HG02884 (cell line): Measurements from ENCODE around the gene TIGD7.
A peak's percentile ranks its signal among the peaks of the same experiment; 100 is the strongest.

ENCODE experiments used
- ATAC-seq: cut with Tn5 transposase; IDR thresholded peaks from one replicate; pipeline ENCODE4 v1.9.1; 2021; ENCODE audit warnings: mild to moderate bottlenecking, moderate library complexity; ENCODE audit not compliant: unreplicated experiment

TIGD7 gene, protein sequence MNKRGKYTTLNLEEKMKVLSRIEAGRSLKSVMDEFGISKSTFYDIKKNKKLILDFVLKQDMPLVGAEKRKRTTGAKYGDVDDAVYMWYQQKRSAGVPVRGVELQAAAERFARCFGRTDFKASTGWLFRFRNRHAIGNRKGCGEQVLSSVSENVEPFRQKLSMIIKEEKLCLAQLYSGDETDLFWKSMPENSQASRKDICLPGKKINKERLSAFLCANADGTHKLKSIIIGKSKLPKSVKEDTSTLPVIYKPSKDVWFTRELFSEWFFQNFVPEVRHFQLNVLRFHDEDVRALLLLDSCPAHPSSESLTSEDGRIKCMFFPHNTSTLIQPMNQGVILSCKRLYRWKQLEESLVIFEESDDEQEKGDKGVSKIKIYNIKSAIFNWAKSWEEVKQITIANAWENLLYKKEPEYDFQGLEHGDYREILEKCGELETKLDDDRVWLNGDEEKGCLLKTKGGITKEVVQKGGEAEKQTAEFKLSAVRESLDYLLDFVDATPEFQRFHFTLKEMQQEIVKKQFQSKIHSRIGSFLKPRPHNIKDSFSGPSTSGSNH

DNA sequence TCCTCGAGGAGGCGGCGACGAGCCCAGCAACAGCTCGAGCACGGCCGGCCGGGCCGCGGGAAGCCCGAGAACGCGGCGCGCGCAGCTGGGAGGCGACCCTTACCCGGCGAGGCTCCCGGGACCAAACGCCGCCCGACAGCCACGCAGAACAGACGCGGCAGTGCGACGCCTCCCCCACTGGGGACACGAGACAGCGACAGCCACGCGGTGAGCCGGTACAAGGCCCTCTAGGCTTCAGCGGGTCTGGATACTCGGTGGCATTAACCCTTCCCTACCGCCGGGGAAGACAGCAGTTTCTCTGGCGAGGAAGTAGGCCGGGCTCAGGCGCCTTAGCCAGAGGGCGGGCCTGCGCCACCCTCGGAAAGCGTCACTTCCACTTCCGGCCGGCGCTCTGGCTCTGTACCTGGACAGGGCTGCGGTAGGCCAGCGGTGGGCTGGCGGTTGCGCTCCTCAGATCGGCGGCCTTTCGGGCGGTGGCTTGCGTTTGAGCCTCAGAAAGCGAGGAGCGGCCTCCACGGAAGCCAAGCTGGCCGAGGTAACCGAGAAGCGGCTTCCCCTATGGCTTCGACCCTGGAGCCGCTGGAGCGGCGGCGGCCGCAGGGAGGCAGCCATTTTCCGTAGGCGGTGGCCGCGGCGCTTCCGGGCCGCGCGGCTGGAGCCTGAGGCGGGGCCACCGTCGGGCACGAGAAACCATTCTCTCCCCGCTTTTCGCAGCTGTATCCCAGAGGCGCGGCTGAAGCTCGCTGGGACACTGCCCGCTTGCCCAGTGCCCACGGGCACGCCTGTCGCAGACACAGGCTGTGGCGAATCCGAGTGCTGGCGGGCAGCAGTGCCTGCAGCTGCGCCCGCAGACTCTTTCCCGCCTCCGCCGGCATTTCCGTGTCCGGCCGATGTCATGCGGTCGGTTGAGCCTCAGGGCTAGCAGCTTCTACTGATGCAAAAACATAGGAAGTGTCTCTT, at the start of gene TIGD7, which contains the start of gene ZNF75A:
TSS of gene TIGD7 (minus strand) at position 322 of the 960 bp plus-strand sequence. CDS start 4,816 bp downstream, outside the sequence.
TSS of gene ZNF75A (plus strand) at position 389 of the 960 bp plus-strand sequence. CDS start 2,932 bp downstream, outside the sequence.
- ATAC-seq = peak; percentile 86

DNA sequence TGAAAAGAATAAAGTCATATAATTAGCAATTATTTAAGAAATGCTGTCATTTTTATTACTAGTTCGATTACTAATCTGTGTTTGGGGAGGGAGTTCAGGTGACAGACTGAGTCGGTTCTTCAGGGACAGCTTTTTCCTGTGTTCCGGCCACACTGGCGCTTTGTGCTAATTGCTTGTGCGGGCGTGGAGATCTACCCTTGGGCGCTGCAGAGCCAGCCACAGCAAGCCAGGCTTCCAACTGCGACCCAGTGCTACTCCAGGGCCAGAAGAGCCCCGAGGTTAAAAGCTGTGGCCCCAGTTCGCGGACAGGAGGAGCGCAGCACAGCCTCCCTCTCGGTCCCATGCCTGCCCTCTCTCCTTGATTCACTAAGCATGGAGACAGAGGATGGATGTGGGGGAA, 43.9 kb upstream of the TIGD7 start:
- ATAC-seq = no peak

DNA sequence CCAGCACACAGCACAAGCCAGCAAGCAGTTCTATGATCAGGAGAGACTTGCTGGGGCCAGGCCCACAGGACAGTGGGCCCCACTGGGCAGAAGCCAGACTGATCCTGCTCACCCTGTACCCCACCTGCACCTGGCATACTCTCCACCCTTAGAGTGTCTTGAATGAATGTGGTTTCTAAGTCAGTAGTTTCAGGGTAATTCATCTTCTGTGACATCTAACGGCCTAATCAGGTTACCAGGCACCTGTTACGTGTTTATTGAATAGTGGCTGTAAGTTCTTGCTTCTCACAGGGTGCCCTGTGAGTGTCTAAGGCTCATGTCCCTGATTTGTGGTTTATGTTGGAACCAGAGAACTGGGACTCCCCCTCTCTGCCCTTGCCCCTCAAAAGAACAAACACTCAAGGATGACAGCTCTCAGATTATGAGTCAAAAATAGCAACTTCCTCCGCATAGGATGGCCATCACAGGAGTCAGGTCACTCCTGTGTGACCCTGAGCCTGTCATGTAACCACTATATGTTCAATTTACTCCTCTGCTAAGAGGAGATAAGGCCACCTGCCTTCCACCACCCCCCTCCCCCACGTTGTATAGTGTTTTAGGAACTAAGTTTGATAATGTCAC, 43.4 kb upstream of the TIGD7 start:
- no peak for ATAC-seq

DNA sequence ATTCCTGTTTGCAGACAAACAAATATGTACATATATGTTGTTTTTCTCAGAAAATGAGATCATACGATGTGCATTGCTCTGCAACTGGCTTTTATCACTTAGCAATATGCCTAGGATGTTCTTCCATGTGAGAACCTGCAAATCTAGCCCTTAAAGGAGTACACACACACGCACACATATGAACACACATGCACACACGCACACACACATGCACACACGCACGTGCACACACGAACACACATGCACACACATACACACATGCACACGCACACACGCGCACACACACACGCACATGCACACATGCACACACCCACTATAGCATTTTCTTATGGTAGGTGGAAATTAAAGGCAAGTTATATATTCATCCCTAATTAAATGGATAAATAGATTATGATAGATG, 42.4 kb upstream of the TIGD7 start:
- no peak for ATAC-seq

DNA sequence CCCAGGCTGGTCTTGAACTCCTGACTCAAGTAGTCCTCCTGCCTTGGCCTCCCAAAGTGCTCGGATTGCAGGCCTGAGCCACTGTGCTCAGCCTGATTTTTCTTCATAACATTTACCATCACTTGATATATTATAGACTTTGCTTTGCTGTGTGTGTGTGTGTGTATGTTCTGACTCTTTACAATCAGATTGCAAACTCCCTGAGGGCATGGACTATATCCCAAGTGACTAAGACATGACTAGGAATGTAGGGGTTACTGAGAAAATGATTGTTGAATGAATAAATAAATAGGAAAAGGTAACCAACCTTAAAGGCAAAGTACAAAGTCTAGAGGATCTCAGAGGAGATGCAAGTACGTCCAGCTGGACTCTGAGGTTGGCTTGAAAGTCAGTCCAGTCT, 40.8 kb upstream of the TIGD7 start:
- no peak for ATAC-seq

DNA sequence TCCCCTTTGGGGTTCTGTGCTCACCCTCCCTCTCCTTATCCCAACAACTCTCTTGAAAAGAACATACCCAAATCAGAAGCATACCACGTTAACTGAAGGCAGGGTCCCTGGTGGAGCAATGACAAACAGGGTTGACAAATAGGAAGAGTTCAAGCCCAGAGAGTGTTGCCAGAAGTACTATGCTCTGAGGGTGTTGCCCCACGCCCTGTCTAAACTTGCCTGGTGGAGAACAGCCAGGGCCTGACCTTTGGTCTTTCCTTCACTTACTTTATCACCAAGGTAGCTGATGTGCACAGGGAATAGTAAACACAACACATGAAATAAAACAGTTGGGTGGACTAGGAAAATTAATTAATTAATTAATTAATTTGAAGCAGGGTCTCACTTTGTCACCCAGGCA, 23.4 kb upstream of the TIGD7 start:
- ATAC-seq = no peak

DNA sequence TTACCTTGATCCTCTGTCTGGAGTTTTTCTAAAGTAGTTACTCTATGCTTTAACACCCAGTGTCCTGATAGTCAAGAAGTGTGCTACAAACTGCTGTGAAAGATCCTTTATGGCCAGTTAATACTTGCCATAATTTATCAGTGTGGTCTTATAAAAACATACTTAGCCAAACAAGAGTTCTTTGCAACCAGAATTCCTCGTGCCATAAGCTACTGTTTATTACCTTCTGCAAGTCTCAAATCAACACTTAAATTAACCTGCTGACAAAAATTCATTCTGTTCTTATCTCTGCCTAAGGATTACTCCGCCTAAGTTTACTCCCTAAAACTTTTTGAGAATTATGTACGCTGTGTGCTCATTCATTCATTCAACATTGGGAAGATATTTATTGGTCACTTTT, 22.9 kb upstream of the TIGD7 start:
- no peak for ATAC-seq

DNA sequence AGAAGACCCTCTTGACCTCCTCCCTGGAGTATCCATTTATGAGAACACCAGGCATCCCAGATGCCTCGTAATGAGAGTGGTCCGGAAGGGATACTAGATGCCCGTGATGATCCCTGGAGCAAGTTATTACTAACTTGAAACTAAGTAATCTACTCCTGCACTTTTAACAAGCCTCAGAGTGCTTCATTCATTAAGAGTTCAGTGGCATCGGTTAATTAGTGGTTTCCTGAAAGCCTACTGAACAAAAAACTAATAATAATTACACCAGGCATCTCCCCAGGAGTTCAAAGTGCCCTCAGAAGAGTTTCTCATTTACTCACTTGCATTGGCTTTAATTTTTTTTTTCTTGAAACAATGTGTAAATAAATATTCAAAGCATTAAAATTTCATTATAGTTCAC, 22.3 kb upstream of the TIGD7 start:
- no peak for ATAC-seq

DNA sequence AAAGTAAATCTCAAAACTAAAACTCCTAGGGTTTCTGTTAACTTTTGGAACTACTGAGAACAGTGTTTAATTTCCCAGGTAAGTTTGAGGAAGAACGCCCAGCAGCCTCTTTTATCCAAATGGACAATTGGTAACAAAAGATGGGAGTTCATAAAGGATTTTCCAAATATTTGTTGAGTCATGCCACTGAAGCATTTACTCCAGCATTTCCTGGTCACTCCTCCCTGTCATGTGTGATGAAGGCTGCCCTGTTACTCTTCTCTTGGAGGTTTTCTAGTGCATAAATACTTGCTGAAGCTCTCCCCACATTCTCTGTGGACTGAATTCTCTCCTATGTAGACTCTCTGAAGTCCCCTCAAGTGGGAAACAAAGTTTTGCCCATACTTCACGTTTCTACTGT, 16.6 kb upstream of the TIGD7 start:
- ATAC-seq = no peak

DNA sequence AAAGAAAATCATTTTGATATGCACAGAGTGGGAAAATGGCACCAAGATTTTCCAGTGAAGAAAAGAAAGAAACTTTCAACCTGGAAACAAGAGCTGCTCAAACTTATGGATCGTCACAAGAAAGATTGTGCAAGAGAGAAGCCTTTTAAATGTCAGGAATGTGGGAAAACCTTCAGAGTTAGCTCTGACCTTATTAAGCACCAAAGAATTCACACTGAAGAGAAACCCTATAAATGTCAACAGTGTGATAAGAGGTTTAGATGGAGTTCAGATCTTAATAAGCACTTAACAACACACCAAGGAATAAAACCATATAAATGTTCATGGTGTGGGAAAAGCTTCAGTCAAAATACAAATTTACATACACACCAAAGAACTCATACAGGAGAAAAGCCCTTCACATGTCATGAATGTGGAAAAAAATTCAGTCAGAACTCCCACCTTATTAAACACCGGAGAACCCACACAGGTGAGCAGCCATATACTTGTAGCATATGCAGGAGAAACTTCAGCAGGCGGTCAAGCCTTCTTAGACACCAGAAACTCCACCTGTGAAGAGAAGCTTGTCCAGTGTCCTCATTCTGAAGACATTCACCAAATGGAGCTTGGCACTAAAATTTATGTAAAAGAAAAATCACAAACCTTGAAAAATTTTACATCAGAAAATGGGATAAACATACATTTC, 12.2 kb upstream of the TIGD7 start:
- ATAC-seq = no peak

DNA sequence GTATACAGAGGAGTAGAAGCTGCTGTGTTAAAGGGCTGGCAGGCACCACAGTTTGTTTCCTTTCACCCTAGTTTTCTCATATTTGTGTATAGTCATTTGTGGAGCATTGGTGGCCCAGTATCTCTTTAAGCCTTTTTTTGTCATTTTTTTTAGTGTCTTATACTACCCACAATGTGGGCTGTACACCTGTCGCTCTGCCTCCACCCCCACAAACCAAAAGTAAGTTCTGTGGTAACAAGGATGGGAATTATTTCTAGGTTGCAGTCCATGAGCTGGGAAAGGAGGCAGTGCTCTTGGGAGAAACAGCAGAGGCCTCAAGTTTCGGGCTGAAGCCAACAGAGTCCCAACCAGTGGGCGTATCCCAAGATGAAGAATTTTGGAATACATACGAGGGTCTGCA, 6.3 kb upstream of the TIGD7 start:
- no peak for ATAC-seq

DNA sequence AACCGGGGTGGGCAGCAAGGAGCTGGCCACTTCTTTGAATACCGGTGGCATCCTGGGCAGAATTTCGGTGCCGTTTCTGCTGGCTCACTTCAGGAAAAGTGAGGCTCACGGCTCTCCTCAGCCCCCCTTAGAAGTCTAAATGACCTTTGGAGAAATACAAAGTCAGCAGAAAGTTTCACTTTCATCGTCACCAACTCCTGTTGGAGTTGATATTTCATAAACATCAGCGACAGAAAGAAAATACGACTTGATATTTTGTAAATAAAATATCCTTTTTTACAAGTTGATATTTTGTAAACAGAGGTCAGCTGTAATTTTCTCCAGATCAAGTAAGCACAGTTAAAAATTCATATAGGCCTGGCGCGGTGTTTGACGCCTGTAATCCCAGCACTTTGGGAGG, 848 bp upstream of the TIGD7 start:
- no peak for ATAC-seq

DNA sequence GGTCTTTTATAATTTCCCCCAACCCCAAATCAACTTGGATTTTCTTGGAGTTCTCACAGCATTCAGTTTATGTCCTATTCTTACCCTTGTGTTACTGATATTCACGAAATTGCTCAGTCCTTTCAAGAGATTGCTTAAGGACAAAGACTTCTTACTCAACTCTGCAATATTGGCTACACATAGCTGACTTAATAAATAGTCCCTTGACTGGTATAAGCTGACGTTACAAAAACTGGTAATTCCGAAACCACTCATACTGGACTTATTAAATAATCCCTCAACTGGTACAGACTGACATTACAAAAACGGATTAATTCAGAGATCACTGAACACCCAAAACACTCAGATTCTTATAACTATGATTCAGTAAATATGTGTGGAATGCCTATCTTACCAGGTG, 860 bp downstream of the TIGD7 start:
- ATAC-seq = no peak

DNA sequence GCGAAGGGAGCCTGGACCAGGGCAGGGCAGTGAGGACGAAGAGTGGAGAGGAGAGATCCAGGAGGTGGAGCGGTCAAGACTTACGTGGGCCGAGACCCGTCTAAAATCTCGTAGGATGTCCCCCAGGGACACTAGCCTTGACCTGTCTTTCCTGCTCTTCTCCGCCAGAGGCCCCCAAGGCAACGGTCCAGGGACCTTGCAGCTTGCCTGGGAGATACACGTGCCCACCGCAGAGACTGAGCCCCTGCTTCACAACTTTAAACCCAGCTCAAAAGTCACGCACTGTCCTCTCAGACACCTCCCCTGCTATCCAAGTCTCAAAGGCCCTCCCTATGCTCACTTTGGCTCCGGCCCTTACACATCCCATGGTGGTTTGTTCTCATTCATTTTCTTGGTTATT, 9.4 kb downstream of the TIGD7 start:
- no peak for ATAC-seq

DNA sequence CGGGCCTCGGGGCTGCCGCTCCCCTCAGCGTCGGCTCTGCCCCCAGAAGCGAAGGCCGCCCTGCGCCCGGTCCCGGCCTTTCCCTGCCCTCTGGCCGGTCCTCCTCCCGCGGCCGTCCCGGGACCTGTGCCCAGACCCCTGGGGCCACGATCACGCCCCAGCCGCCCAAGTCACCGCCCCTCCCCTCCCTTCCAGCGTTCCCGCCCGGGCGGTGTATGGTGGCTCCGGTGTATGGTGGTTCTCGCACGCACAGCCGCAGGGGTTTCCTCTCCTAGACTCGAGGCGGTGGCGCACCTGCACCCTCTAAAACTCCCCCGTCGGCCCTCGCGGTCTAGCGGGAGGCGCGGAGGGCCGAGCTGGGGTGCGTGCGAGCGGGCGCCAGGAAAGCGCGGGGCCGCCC, 10.0 kb downstream of the TIGD7 start:
- no peak for ATAC-seq

DNA sequence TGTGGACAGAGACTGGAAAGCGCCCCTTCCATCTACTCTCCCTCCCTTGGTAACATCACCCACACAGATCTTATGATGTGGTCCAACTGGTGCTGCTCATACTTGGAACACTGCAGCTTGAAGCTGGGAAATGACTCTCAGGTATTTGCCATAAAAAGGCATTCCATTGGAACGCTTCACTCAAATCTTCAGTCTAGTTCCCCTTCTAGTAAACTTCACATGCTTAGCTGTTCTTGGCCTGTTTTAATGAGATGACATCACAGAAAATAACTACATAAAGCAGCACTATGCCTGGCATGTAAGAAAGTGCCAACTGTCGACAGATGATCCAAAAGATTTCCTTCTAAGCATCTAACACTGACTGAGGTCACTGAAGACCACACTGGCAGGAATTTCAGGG, 12.6 kb downstream of the TIGD7 start:
- no peak for ATAC-seq

DNA sequence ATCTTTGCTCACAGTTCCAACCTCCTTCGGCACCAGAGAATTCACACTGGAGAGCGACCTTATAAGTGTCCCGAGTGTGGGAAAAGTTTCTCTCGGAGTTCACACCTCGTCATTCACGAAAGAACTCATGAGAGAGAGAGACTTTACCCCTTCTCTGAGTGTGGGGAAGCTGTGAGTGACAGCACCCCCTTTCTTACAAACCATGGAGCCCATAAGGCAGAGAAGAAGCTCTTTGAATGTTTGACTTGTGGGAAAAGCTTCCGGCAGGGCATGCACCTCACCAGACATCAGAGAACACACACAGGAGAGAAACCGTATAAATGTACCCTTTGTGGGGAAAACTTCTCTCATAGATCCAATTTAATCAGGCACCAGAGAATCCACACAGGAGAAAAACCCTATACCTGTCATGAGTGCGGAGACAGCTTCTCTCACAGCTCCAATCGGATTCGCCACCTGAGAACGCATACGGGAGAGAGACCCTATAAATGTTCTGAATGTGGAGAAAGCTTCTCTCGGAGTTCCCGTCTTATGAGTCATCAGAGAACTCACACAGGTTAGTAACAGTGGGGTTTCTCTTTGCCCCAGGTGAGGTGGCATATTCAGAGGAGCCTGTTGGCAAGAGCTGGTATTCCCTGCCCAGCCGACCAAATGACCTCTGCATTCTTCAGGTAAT, 15.1 kb downstream of the TIGD7 start:
- ATAC-seq = no peak

DNA sequence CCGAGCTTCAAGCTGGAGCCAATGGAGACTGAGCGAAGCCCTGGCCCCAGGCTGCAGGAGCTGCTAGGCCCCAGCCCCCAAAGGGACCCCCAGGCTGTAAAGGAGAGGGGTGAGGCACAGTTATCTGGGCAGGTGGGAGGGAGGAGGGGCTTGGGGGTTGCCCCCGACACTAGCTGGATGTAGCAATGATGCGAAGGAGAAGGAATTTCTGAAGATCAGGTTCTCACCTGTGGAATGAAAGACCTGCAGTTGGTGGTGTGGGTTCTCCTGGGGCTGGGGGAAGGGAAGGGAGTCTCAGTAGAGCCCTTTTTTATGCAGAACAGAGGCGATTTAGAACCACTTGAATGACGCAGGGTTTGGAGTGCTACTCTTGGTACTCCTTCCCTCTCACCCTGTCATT, 20.1 kb downstream of the TIGD7 start:
- no peak for ATAC-seq

DNA sequence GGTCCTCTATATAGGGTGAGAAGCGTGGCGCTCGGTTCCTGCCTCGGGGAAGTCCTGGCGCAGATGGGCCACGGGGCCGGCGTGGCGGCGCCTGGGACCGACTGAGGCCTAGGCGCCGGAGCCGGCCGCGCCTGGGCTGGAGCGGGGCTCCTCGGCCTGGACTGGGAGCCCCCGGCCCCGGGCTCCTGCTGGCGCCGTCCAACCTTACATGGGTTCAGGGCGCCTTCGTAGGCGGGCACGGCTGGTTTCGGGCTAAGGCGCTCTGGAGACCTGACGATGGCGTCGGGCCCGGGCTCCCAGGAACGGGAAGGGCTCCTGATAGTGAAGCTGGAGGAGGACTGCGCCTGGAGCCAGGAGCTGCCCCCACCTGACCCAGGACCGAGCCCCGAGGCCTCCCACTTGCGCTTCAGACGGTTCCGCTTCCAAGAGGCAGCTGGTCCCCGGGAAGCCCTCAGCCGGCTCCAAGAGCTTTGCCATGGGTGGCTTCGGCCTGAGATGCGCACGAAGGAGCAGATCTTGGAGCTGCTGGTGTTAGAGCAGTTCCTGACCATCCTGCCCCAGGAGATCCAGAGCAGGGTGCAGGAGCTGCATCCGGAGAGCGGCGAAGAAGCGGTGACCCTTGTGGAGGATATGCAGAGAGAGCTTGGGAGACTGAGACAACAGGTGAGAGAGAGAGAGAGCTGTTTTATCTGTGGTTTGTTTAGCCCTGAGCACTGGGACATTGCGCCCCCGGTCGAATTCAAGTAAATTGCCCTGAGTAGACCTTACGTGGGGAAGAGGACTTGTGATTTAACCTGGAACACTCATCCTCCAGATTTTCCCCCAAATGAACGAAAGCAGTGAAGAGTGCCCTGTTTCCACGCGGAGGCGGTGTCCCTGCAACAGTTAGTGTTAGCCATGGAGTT, 21.4 kb downstream of the TIGD7 start:
- no peak for ATAC-seq
